GM06990 (cell line): ENCODE data around the gene GMFB.
A peak's percentile ranks its signal among the peaks of the same experiment; 100 is the strongest.

Experiments
- DNase-seq: peaks from one replicate; pipeline ENCODE4 v3.0.0-alpha.2; 2011; ENCODE audit not compliant: insufficient read length; ENCODE audit errors: extremely low read depth
- H3K27me3 ChIP-seq: replicated peaks from 2 replicates; pipeline ENCODE4 v1.6.0; 2011; ENCODE audit warnings: low read length; ENCODE audit not compliant: control insufficient read depth, insufficient read depth
- H3K36me3 ChIP-seq: 2 replicates; pipeline ENCODE4 v1.5.1; 2011; ENCODE audit warnings: low read length; ENCODE audit not compliant: control insufficient read depth, insufficient read depth
- H3K4me3 ChIP-seq: replicated peaks from 2 replicates; pipeline ENCODE4 v1.5.1; 2011; ENCODE audit warnings: low read depth, mild to moderate bottlenecking, control low read depth, low read length
- CTCF ChIP-seq: IDR thresholded peaks from 2 replicates; pipeline ENCODE4 v1.5.1; 2011; ENCODE audit warnings: low read length, control low read depth, mild to moderate bottlenecking, inconsistent platforms; ENCODE audit not compliant: insufficient read depth, poor library complexity, severe bottlenecking

GMFB gene

DNA sequence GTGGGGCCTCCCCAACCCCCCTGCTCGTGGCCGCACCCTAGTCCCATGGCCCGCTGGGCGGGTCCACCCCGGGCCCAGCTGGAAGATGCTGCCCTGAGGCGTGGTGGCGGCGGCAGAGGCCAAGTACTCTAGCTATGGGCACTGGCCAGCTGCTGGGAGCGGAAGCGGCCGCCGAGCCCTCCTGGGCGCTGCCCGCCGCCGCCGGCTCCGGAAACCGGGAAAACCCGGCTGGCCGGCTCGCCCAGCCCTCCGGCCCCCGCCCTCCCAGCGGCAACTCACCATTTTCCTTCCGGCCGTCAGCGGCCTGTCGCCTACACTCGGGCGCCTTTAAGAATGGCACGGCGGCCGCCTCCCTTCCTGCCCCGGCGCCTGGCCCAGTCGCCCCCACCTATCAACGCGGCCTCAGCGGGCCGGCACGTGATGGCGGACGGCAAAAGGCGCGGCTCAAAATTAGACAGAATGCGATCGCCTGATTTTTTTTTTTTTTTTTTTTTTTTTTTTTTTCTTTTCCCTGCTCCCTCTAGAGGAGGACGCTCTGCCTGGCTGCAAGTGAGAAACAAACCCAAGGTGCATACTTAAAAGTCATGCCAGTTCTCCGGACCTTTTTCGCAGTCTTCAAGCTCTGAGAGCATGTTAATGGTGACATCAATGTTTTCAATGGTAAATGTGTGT is at the start of gene GMFB:
GMFB (minus strand) TSS at position 335 of the 672 bp plus-strand sequence; CDS start at position 282, 53 bp downstream.
- TF ChIP-seq CTCF: peak; percentile 35

DNA sequence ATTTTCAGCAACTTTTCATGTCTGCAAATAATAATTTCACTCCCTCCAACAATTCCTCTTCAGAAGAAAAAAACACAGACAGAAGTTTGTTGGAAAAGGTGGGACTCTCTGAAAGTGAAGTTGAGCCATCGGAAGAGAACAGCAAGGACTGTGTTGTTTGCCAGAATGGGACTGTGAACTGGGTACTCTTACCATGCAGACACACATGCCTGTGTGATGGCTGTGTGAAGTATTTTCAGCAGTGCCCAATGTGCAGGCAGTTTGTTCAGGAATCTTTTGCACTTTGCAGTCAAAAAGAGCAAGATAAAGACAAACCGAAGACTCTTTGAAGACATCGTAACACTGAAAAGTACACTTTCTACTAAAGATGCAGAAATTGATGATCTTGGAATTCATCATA is 49.3 kb upstream of the GMFB start:
- no peak overlapping the region for H3K4me3 ChIP-seq
- no peak for DNase-seq

More for the DNA sequence above, at the start of gene GMFB:
- no peaks in the 10 kb centered on the region for H3K36me3 ChIP-seq
- H3K4me3 ChIP-seq: peak within 1 kb of the TSS; percentile 99
- no peaks in the 10 kb centered on the region for H3K27me3 ChIP-seq
- DNase-seq: peak; percentile 91

DNA sequence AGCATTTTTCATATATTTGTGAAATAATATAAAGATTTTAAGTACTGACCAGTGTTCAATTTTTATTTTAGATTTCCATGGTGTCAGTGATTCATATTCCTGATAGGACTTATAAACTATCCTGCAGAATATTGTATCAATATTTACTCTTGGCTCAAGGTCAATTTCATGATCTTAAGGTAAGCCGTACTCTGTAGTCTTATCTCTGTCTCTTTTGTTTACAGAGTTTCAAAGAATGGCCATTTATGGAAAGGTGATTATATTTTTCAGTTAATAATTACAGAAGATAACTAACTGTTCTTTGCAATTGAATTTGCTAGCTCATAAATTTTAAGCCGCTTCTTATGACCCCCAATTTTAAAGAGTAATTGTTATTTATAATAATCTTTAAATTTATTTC is 48.9 kb upstream of the GMFB start:
- Histone ChIP-seq H3K27me3 (no peaks in the 10 kb centered on the region), H3K36me3 (no peaks in the 10 kb centered on the region), H3K4me3 (no peak overlapping the region)
- TF ChIP-seq CTCF: no peak
- no peak for DNase-seq

More for the DNA sequence above, 49.3 kb upstream of the GMFB start:
- no peaks in the 10 kb centered on the region for H3K27me3 ChIP-seq
- H3K36me3 ChIP-seq: no peaks in the 10 kb centered on the region
- TF ChIP-seq CTCF: no peak

DNA sequence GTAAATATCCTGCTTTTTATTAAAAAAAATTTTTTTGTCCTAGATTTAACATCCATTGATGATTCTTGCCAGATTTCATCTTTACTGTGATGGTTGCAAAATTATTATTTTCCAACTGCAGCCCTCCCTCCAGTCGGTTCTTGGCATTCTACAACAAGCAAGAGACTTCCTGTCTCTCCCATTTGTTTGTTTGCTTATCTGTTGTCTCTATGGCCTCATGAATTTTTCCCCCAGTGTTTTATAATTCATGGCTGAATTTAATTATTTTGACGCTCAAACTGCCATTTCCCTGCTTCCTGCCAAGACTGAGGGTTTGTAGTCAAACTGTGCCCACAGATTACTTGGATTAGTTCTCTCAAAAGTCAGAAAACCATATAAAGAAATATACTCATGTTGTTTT is 46.9 kb upstream of the GMFB start:
- DNase-seq: no peak
- H3K27me3 ChIP-seq: no peaks in the 10 kb centered on the region
- H3K36me3 ChIP-seq: no peaks in the 10 kb centered on the region
- H3K4me3 ChIP-seq: no peak overlapping the region
- TF ChIP-seq CTCF: no peak

GRCh38 chr14:54535126-54535525 is 46.3 kb upstream of the GMFB start:
- TF ChIP-seq CTCF: no peak
- Histone ChIP-seq H3K27me3 (no peaks in the 10 kb centered on the region), H3K36me3 (no peaks in the 10 kb centered on the region), H3K4me3 (no peak overlapping the region)
- DNase-seq: no peak
